GM19351 (cell line): ENCODE measurements around the gene ITGAX.

Experiments
- ATAC-seq: cut with Tn5 transposase; IDR thresholded peaks from one replicate; pipeline ENCODE4 v1.9.1; 2021; ENCODE audit warnings: mild to moderate bottlenecking, moderate library complexity; ENCODE audit not compliant: unreplicated experiment

The ITGAX gene

GRCh38 chr16:31347445-31347844 lies 7.5 kb upstream of the ITGAX start:
- ATAC-seq, result no peak

- no peak for ATAC-seq
Observed at GRCh38 chr16:31348579-31348978, 6.4 kb upstream of the ITGAX start.

GRCh38 chr16:31350275-31351005 lies 4.5 kb upstream of the ITGAX start:
- ATAC-seq, result no peak

DNA sequence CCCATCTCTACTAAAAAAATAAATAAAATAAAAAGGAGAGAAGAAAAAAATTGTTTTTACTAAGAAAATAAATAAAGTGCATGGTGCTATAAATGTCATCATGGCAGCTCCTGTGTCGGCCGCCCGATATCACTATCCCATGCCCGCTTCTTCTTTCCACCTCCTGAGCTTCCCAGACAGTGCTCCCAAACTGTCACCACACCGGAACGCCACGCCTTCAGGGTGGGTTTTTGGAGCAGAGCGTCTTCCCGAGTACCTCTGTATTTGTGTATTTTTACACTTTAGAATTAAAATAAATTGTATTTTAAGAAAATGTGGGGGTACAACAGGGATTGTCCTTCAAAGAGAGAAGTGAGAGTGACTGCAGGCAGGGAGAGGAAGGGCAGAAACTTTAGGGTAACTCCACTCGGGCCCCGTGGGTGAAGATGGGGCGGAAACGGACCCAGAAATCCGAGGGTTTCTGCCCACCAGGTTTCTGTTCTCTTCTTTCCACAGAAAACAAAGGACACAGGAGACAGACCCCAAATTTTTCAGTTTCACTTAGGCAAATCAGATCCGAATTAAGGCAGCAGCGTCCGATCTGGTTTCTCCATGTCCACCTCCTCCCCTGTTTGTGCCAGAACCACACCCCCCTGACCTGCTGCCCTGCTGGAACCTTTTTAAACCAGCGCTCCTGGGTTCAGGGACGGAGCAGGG lies 3.6 kb upstream of the ITGAX start:
- no peak for ATAC-seq

- ATAC-seq, result no peak
Observed at GRCh38 chr16:31351942-31352325, 3.0 kb upstream of the ITGAX start.

DNA sequence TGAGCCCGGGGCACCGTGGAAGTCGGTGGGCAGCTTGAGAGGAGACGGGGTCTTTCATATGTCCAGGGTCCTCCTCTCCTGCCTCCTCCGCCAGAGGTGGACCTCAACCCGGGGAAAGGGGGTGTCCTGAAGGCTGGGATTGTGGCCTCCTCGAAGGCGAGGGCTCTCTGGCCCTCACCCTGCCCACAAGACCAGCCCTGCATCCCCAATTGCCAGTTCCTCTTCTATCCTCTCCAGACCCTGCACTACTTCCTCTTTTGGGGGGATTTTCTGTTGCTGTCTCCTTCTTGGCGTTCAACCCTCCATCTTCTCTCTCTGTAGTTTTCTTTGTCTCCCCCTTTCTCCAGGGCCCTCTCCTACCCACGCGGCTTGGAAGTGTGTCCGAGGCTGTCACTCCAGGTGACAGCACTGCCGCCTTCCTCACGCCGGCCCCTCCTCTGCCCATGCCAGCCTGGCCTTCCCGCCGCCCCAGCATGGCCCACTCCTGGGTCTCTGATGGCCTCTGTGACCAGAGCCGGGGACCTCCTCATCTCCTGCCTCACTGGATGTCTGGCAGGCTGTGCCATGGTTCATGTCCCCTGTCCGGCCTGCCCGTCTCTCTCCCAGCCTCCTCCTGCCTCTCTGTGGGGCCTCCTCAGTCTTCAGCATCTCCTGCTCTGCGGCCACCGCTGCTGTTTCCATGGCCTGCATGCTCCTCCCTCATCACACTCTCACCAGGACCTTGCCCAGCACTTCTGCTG lies 2.4 kb upstream of the ITGAX start:
- ATAC-seq, result no peak

DNA sequence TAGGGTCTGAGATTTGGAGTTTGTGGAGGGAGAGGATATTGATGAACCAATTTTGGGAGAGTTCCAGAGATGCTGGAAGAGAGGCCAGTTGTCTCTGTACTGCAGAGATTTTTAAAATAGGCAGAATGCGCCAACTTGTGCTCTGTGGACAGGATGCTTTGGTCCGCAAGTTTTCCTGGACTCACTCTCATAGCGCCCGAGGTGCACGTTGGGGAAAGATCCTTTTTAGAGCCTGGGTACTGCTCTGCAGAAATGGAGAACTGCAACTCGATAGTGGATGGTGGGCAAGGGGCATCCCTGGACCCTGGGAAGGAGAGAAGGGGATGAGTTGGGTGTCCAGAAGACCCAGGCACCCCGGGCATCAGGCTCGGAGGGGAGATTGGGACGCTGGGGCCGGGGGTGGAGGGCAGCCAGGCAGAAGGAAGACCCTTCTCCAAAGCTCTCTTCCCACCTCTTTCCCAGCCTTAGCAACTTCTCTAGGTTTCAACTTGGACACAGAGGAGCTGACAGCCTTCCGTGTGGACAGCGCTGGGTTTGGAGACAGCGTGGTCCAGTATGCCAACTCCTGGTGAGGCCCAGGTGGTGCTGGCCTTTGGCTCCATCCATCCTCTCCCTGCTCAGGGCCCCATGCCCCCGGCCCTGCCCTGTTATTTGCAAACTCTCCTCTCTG lies 590 bp downstream of the ITGAX start:
- no peak for ATAC-seq

DNA sequence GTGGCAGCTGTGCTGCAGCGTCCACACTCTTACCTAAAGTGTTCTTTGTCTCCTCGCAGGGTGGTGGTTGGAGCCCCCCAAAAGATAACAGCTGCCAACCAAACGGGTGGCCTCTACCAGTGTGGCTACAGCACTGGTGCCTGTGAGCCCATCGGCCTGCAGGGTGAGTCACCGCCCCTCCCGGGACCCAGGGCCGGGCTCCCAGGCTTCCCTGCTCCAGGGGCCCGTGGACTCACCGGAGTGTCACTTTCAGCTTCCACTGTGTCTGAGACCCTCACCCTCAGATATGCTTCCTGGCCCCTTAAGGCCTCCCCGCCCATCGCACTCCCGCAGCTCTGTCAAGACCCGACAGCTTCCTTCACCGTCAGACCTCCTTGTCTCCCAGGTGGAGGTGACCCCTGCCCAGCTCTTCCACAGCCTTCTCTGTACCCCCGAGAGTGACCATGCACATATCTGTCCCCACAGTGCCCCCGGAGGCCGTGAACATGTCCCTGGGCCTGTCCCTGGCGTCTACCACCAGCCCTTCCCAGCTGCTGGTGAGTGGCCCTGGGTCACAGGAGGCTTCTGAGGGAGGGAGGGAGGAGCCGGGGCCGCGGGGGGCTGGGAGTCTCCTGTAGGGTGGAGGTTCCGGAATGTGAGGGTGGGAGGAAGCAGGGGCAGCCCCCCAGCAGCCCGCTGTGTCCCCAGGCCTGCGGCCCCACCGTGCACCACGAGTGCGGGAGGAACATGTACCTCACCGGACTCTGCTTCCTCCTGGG lies 1.8 kb downstream of the ITGAX start:
- no peak for ATAC-seq

GRCh38 chr16:31357324-31358109 lies 2.5 kb downstream of the ITGAX start:
- no peak for ATAC-seq

- no peak for ATAC-seq
Observed at GRCh38 chr16:31360251-31360650, 5.3 kb downstream of the ITGAX start.

- ATAC-seq, result no peak
Observed at GRCh38 chr16:31361201-31362110, 6.5 kb downstream of the ITGAX start.

DNA sequence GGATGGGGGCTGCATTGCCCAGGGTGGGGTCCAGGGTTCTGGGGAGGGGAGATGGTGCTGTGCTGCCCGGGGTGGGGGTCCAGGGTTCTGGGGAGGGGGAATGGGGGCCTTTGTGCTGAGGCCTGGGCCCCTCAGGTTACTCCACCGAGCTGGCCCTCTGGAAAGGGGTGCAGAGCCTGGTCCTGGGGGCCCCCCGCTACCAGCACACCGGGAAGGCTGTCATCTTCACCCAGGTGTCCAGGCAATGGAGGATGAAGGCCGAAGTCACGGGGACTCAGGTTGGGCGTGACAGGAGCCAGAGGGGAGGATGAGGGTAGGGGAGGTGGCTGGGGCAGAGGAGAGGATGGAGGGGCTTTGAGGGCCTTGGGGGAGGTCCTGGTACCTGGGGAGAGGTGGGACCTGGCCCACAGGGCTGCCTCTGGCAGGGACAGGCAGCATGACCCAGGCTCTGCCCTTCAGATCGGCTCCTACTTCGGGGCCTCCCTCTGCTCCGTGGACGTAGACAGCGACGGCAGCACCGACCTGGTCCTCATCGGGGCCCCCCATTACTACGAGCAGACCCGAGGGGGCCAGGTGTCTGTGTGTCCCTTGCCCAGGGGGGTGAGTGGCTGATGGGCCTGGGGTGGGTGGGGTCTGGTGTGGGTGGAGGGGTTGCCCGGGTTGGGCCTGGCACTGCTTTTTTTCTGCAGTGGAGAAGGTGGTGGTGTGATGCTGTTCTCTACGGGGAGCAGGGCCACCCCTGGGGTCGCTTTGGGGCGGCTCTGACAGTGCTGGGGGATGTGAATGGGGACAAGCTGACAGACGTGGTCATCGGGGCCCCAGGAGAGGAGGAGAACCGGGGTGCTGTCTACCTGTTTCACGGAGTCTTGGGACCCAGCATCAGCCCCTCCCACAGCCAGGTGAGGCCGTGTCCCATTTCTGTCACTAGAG lies 7.8 kb downstream of the ITGAX start:
- no peak for ATAC-seq

DNA sequence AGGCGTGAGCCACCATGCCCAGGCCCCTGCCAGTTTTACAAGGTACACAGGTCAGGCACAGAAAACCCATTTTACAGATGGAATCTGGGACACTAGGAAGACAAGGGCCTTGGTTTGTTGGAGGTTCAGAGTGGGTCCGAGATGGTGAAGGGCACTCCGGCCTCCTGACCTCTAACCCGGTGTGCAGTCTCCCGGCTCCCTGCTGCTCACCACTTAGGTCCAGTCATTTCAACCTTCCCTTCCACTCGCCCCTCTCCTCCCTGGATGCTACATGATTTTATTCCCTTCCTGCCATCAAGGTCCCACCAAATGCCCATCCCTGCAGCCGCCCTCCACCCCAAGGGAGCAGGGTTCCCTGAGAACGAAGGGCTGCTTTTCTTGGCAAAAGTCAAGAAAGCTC lies 8.7 kb downstream of the ITGAX start:
- ATAC-seq, result no peak

- no peak for ATAC-seq
Observed at GRCh38 chr16:31364421-31364820, 9.4 kb downstream of the ITGAX start.

DNA sequence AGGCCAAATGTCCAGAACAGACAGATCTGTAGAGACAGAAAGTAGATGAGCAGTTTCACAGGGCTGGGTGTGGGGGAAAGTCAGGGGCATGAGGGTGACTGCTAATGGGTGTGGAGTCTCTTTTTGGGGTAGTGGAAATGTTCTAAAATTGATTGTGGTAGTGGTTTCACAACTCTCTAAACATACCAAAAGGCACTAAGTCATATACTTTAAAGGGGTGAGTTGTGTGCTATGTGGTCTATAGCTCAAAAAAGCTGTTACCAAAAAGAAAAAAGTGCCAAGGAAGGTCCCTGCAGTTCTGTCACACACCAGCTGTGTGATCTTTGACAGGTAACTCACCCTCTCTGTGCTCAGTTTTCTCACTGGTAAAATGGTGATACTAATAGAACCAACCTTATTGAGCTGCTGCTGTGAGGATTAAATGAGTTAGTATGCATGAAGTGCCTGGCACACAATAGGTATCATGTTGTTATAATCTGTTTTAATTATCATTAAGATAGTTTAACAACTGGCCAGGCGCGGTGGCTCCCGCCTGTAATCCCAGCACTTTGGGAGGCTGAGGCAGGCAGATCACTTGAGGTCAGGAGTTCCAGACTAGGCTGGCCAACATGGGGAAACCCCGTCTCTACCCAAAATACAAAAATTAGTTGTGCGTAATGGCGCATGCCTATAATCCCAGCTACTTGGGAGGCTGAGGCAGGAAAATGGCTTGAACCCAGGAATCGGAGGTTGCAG lies 10.3 kb downstream of the ITGAX start:
- ATAC-seq, result peak; percentile 77

DNA sequence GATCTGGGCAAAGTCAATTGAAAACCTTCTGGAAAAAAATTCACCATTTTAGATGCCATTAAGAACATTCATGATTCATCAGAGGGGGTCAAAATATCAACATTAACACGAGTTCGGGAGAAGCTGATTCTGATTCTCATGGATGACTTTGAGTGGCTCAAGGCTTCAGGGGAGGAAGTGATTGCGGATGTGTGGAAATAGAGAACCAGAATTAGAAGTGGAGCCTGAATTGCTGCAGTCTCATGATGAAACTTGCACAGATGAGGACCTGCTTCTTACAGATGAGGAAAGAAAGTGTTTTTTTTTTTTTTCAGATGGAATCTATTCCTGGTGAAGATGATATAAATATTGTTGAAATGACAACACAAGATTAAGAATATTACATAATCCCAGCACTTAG lies 12.9 kb downstream of the ITGAX start:
- no peak for ATAC-seq

DNA sequence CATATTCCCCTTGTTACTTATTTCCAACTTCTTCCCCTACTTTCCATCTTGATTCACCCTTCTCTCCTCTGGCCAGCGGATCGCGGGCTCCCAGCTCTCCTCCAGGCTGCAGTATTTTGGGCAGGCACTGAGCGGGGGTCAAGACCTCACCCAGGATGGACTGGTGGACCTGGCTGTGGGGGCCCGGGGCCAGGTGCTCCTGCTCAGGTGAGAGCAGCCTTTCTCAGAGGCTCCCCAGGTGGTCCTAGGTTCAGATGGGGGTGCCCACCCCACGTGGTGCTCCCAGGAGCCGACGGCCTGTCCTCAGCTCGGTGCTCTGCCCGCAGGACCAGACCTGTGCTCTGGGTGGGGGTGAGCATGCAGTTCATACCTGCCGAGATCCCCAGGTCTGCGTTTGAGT lies 16.0 kb downstream of the ITGAX start:
- ATAC-seq, result no peak
